Endothelial cell of umbilical vein (primary cell): ENCODE results near the gene KIAA1217. TPM values are rescaled to one million over a fixed set of nuclear protein-coding genes. Genes with fewer than 3 reads are reported as not detected.

ENCODE experiments used
- BruUV-seq: library from RNA; stranded (reverse); fragments of 400-500 nt; replicated peaks from 2 replicates; lab custom pipeline; 2021; lab: Mats Ljungman, UMichigan
- CTCF ChIA-PET: fragments of 300-600, 350-600 bp; sonication (Branson Sonifier 250); formaldehyde crosslinking; loops from one replicate; lab custom pipeline; 2021; ENCODE audit warnings: antibody characterized with exemption, inconsistent platforms; lab: Charles Lee
- POLR2A ChIA-PET: fragments of 300-600, 350-600 bp; sonication (Branson Sonifier 250); formaldehyde crosslinking; loops from one replicate; lab custom pipeline; 2021; ENCODE audit warnings: antibody characterized with exemption, inconsistent platforms; lab: Charles Lee
- DNase-seq: peaks from one replicate; pipeline ENCODE4 v3.0.0-alpha.2; 2011; ENCODE audit warnings: low read depth, low spot score
- FAIRE-seq: peaks from 2 replicates; lab custom pipeline; 2011; peaks lifted over from hg19 to GRCh38; lab: Jason Lieb, UNC
- H2AFZ ChIP-seq: 2 replicates; pipeline ENCODE4 v1.6.0; 2012; ENCODE audit warnings: low read depth, low read length, control low read depth, inconsistent platforms
- H3K27ac ChIP-seq: 2 replicates; pipeline ENCODE4 v1.5.1; 2011; ENCODE audit warnings: low read depth, mild to moderate bottlenecking, control low read depth, low read length, moderate library complexity; ENCODE audit not compliant: insufficient read depth
- H3K27me3 ChIP-seq, 2 experiments: 2 replicates each; pipeline versions ENCODE4 v1.6.0 to v1.6.1; 2011; ENCODE audit warnings: low read length in 2 of 2, mixed read lengths in 1 of 2; ENCODE audit not compliant: control insufficient read depth in 2 of 2, insufficient read depth in 2 of 2
- H3K36me3 ChIP-seq, 2 experiments: 2 replicates in 1 of 2; 3 replicates in 1 of 2; pipeline ENCODE4 v1.5.1; 2011; ENCODE audit warnings: low read length in 2 of 2, mild to moderate bottlenecking in 1 of 2, moderate library complexity in 1 of 2; ENCODE audit not compliant: control insufficient read depth in 2 of 2, insufficient read depth in 2 of 2; ENCODE audit errors: extremely low read depth in 1 of 2
- H3K4me1 ChIP-seq: 3 replicates; pipeline ENCODE4 v1.5.1; 2011; ENCODE audit warnings: mild to moderate bottlenecking, low read length; ENCODE audit not compliant: control insufficient read depth, insufficient read depth; ENCODE audit errors: extremely low read depth
- H3K4me2 ChIP-seq: 2 replicates; pipeline ENCODE4 v1.6.1; 2011; ENCODE audit warnings: low read length, control low read depth, mixed read lengths; ENCODE audit not compliant: insufficient read depth
- H3K4me3 ChIP-seq, 3 experiments: fragments of 200-600 bp in 1 of 3; sonication (generic), shearing (Covaris generic) in 1 of 3; replicated peaks in 1 of 3; 2 replicates each; pipeline ENCODE4 v1.5.1; 2011 to 2016; ENCODE audit warnings: control low read depth in 3 of 3, low read length in 3 of 3, mild to moderate bottlenecking in 2 of 3, inconsistent platforms in 1 of 3, low read depth in 1 of 3, moderate library complexity in 1 of 3; ENCODE audit not compliant: insufficient read depth in 1 of 3
- H3K79me2 ChIP-seq: 2 replicates; pipeline ENCODE4 v1.6.0; 2012; ENCODE audit warnings: low read length, inconsistent platforms; ENCODE audit not compliant: control insufficient read depth, insufficient read depth
- H3K9ac ChIP-seq: replicated peaks from 2 replicates; pipeline ENCODE3; 2011; ENCODE audit warnings: low read length, control low read depth; ENCODE audit not compliant: insufficient read depth; ENCODE audit errors: extremely low read depth
- H3K9me1 ChIP-seq: replicated peaks from 3 replicates; pipeline ENCODE4 v1.6.0; 2011; ENCODE audit warnings: mild to moderate bottlenecking, low read length; ENCODE audit not compliant: control insufficient read depth, insufficient read depth; ENCODE audit errors: extremely low read depth
- H3K9me3 ChIP-seq: replicated peaks from 2 replicates; pipeline ENCODE4 v1.5.1; 2012; ENCODE audit warnings: low read length, inconsistent platforms; ENCODE audit not compliant: control insufficient read depth, insufficient read depth
- H4K20me1 ChIP-seq: replicated peaks from 2 replicates; pipeline ENCODE3; 2011; ENCODE audit warnings: mild to moderate bottlenecking, low read length; ENCODE audit not compliant: control insufficient read depth, insufficient read depth; ENCODE audit errors: extremely low read depth
- EZH2 ChIP-seq: IDR thresholded peaks from 2 replicates; pipeline ENCODE4 v1.6.1; 2012; ENCODE audit warnings: borderline replicate concordance, low read depth, mild to moderate bottlenecking, moderate library complexity, low read length, inconsistent platforms; ENCODE audit not compliant: severe bottlenecking
- FOS ChIP-seq: IDR thresholded peaks from 2 replicates; pipeline ENCODE4 v1.6.1; 2011; ENCODE audit warnings: mild to moderate bottlenecking, low read length, moderate library complexity, borderline replicate concordance; ENCODE audit not compliant: insufficient read depth
- GATA2 ChIP-seq: IDR thresholded peaks from 2 replicates; pipeline ENCODE4 v1.7.0; 2011; ENCODE audit warnings: low read depth, mild to moderate bottlenecking, moderate library complexity, mixed read lengths, low read length; ENCODE audit not compliant: insufficient read length, insufficient read depth
- POLR2A ChIP-seq: IDR thresholded peaks from 2 replicates; pipeline ENCODE4 v1.6.1; 2012; ENCODE audit warnings: low read depth, mild to moderate bottlenecking, control low read depth, low read length
- POLR2AphosphoS5 ChIP-seq: IDR thresholded peaks from 2 replicates; pipeline ENCODE4 v1.6.1; 2012; ENCODE audit warnings: low read depth, mild to moderate bottlenecking, control low read depth, low read length, moderate library complexity; ENCODE audit not compliant: insufficient read depth
- dilution Hi-C: fragments of 300-500 bp; cut with MboI; formaldehyde crosslinking; loops from one replicate; pipeline ENCODE4 v1.15.0; 2019; ENCODE audit warnings: low sequenced_read_pairs; ENCODE audit not compliant: extremely low pct_ligation_motif_present
- intact Hi-C: fragments of 100-400 bp; cut with micrococcal nuclease; formaldehyde crosslinking; loops from one replicate; pipeline ENCODE4 v1.10.0; 2022
- polyA plus RNA-seq, 4 experiments: library from polyadenylated mRNA; depleted of rRNA in 3 of 4; stranded (reverse) in 3 of 4; unstranded in 1 of 4; fragments of >200 nt; gene quantifications; 2 replicates each; pipeline versions ENCODE4 v1.2.1 to v1.2.3, GENCODE V29; 2011 to 2012; ENCODE audit warnings: missing spikeins in 1 of 4
- total RNA-seq: library from RNA; stranded (reverse); gene quantifications from 2 replicates; pipeline ENCODE4 v1.2.3, GENCODE V29; 2021
- TF ChIP-seq, protein P1 (sequence below): IDR thresholded peaks from 2 replicates; pipeline ENCODE4 v1.6.1; 2011; ENCODE audit not compliant: insufficient read depth, insufficient read length

KIAA1217 gene
- total and polyA plus RNA-seq, 2 donors (not counting 3 experiments of a cell fraction or from before 2014, with no cell fraction given) = 0.83 to 10.3 TPM

DNA sequence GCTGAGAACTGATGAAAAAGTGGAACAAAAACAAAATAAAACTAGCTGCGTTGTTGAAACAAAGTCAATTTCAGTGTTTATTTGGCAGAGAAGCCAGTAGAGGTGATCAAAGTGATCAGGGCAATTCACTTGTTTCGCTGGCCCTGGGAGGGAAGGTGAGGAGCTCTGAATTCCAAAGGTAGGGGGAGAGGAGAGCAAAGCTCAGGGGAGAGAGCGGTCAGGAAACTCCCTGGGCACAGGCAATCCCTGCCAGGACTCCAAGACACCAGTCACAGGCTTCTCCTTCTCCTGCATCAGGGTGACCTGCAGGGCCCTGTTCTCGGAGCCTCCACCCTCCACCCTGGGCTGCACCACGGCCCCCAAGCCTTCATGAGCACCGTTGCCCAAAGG, 6.8 kb upstream of the KIAA1217 start:
- BruUV-seq = no TSS peak
- Histone ChIP-seq H3K79me2 (no peaks in the 10 kb centered on the region), H3K9me1 (no peaks in the 10 kb centered on the region), H2AFZ (no peak overlapping the region), H3K27me3 (no peaks in the 10 kb centered on the region), H3K9ac (no peak overlapping the region), H3K9me3 (no peaks in the 10 kb centered on the region), H4K20me1 (no peaks in the 10 kb centered on the region), H3K4me1 (no peaks in the 10 kb centered on the region), H3K36me3 (no peaks in the 10 kb centered on the region), H3K4me3 (no peak overlapping the region), H3K27ac (no peak overlapping the region), H3K4me2 (no peak overlapping the region)
- FAIRE-seq (no peak), DNase-seq (no peak)
- TF ChIP-seq GATA2 (no peak), POLR2AphosphoS5 (no peak), FOS (no peak), POLR2A (no peak), EZH2 (no peak)
- dilution Hi-C loops (no loop called here), intact Hi-C loops (no loop called here)
- ChIA-PET POLR2A (no interaction called here), CTCF (interaction anchor here (1.7 kb wide), 1 partner anchor 887 kb away, joined by 5 read pairs; no protein-coding TSS in a partner anchor)

DNA sequence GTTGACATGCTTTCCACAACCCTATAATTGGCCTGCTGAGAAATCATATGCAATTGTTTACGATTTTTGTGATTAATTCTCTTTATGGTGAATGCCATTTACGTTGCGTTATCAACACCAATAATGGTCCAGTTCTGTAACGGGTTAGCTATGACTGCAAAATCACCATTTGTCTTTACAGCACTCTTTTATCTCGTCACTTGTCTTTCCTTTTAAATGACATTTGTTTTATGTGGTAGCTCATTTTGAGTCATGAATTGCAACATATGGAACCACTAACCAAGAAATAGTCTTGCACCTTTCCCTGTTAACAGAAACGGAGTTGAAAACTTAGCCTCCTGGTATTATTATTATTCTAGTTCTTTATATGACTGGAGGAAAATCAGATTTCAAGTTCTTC, 3.1 kb upstream of the KIAA1217 start:
- ChIA-PET POLR2A (no interaction called here), CTCF (interaction anchor here (1.2 kb wide), 1 partner anchor 15 kb away, joined by 4 read pairs; no protein-coding TSS in a partner anchor)
- H3K9me1 ChIP-seq = no peaks in the 10 kb centered on the region
- TF ChIP-seq POLR2A (no peak), FOS (no peak), GATA2 (no peak)
- TF ChIP-seq, protein P1, sequence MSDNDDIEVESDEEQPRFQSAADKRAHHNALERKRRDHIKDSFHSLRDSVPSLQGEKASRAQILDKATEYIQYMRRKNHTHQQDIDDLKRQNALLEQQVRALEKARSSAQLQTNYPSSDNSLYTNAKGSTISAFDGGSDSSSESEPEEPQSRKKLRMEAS = no peak
- H3K4me2 ChIP-seq = no peak overlapping the region
- dilution Hi-C loops = no loop called here
- no peak for DNase-seq
- H3K9me3 ChIP-seq = no peaks in the 10 kb centered on the region
- no peak overlapping the region for H2AFZ ChIP-seq
- H3K9ac ChIP-seq = no peak overlapping the region
- no peaks in the 10 kb centered on the region for H4K20me1 ChIP-seq
- H3K4me3 ChIP-seq = no peak overlapping the region
- intact Hi-C loops = no loop called here
- no peaks in the 10 kb centered on the region for H3K27me3 ChIP-seq
- no peaks in the 10 kb centered on the region for H3K4me1 ChIP-seq
- H3K79me2 ChIP-seq = no peaks in the 10 kb centered on the region
- no peaks in the 10 kb centered on the region for H3K36me3 ChIP-seq
- no peak overlapping the region for H3K27ac ChIP-seq
- no peak for FAIRE-seq
- BruUV-seq = no TSS peak
